OCI-LY3 (cell line): ENCODE results near the gene VPS13D.

ENCODE experiments used
- EZH2phosphoT487 ChIP-seq: fragments of 200-600 bp; shearing (Covaris generic); IDR thresholded peaks from 2 replicates; pipeline ENCODE4 v1.6.1; 2018; ENCODE audit warnings: antibody characterized with exemption, mixed run types, low read depth
- TF ChIP-seq, protein P1 (sequence below): fragments of 200-600, 300-600 bp; sonication (generic); IDR thresholded peaks from 2 replicates; pipeline ENCODE4 v1.5.1; 2014; ENCODE audit warnings: antibody characterized with exemption, low read length, low read depth

DNA sequence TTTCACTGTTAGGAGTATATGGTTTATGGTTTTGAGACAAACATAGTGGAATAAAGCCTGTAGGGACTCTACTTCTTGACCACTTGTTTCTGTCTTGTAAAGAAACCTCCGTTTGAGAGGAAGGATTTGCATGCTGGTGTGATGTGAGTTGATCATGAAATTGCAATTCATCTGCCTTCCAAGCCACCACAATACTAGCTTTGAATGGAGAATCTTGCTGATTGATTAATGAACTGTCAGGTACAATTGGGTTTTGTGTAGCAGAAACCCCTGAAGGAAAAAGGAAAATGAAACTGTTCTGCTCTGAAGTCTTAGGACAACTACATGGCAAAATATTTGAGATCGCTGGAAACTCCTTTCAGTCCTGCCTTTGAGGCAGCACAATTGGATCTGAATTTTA lies 90.7 kb downstream of the VPS13D start:
- TF ChIP-seq, protein P1, sequence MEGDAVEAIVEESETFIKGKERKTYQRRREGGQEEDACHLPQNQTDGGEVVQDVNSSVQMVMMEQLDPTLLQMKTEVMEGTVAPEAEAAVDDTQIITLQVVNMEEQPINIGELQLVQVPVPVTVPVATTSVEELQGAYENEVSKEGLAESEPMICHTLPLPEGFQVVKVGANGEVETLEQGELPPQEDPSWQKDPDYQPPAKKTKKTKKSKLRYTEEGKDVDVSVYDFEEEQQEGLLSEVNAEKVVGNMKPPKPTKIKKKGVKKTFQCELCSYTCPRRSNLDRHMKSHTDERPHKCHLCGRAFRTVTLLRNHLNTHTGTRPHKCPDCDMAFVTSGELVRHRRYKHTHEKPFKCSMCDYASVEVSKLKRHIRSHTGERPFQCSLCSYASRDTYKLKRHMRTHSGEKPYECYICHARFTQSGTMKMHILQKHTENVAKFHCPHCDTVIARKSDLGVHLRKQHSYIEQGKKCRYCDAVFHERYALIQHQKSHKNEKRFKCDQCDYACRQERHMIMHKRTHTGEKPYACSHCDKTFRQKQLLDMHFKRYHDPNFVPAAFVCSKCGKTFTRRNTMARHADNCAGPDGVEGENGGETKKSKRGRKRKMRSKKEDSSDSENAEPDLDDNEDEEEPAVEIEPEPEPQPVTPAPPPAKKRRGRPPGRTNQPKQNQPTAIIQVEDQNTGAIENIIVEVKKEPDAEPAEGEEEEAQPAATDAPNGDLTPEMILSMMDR = no peak
- no peak for TF ChIP-seq EZH2phosphoT487
